GM12878 (cell line): ENCODE measurements around the gene LDLRAD4.

ENCODE experiments used
- EP300 ChIP-seq, 2 experiments: fragments of 150-350 bp in 1 of 2; IDR thresholded peaks; 2 replicates each; pipeline ENCODE4 v1.6.1; 2011 to 2012; ENCODE audit warnings: low read depth in 2 of 2, low read length in 2 of 2, borderline replicate concordance in 1 of 2, improper control_type of control experiment in 1 of 2, inconsistent platforms in 1 of 2; ENCODE audit not compliant: control insufficient read depth in 1 of 2
- EZH2 ChIP-seq: IDR thresholded peaks from 2 replicates; pipeline ENCODE4 v1.6.1; 2012; ENCODE audit warnings: low read depth, mild to moderate bottlenecking, control low read depth, inconsistent platforms, low read length, borderline replicate concordance; ENCODE audit not compliant: control insufficient read depth
- FOXM1 ChIP-seq: IDR thresholded peaks from 2 replicates; pipeline ENCODE4 v1.6.1; 2012; ENCODE audit warnings: low read depth, mild to moderate bottlenecking, inconsistent platforms, low read length, moderate library complexity
- RCOR1 ChIP-seq: conservative IDR thresholded peaks from 2 replicates; pipeline ENCODE4 v1.6.1; 2012; ENCODE audit warnings: low read depth, low read length, improper control_type of control experiment
- TAF1 ChIP-seq: IDR thresholded peaks from 2 replicates; pipeline ENCODE4 v1.6.1; 2011; ENCODE audit warnings: mild to moderate bottlenecking, low read depth, low read length, borderline replicate concordance
- TF ChIP-seq, protein P1 (sequence below), 3 experiments: IDR thresholded peaks in 2 of 3; conservative IDR thresholded peaks in 1 of 3; 2 replicates each; pipeline ENCODE4 v1.5.1; 2011; ENCODE audit warnings: low read depth in 3 of 3, low read length in 3 of 3, mild to moderate bottlenecking in 3 of 3, control low read depth in 2 of 3, moderate library complexity in 2 of 3, inconsistent platforms in 1 of 3, mixed read lengths in 1 of 3; ENCODE audit not compliant: control insufficient read depth in 2 of 3, insufficient read depth in 1 of 3; ENCODE audit errors: extremely low read depth in 1 of 3

DNA sequence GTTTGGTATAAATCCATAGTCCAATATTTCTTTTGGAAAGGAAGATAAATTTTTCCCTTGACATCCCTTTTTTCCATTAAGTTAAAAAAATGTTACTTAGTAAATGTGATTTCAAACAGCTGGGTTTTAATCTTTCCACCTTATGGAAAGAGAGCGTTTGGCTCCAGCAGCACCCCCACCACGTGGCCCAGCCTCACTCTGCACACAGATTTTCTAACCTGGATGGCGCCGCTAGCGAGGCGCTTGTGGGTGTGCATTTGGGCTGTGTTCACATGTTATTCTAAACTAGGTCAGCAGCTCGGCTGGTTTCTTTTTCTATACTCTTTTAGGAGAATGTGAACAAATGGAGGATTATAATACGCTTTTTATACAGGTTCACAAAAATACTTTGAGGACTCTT, 218.0 kb downstream of the LDLRAD4 start:
- no peak for TF ChIP-seq EP300 (IDR thresholded peaks at IDR 0.05; ENCODE audit: borderline replicate concordance in 1 of 2, control insufficient read depth in 1 of 2, low read depth in 2 of 2, low read length in 2 of 2)
- TF ChIP-seq RCOR1, result no peak
- TF ChIP-seq FOXM1, result no peak
- TF ChIP-seq, protein P1, sequence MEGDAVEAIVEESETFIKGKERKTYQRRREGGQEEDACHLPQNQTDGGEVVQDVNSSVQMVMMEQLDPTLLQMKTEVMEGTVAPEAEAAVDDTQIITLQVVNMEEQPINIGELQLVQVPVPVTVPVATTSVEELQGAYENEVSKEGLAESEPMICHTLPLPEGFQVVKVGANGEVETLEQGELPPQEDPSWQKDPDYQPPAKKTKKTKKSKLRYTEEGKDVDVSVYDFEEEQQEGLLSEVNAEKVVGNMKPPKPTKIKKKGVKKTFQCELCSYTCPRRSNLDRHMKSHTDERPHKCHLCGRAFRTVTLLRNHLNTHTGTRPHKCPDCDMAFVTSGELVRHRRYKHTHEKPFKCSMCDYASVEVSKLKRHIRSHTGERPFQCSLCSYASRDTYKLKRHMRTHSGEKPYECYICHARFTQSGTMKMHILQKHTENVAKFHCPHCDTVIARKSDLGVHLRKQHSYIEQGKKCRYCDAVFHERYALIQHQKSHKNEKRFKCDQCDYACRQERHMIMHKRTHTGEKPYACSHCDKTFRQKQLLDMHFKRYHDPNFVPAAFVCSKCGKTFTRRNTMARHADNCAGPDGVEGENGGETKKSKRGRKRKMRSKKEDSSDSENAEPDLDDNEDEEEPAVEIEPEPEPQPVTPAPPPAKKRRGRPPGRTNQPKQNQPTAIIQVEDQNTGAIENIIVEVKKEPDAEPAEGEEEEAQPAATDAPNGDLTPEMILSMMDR (IDR thresholded peaks at IDR 0.05 in 2 of 3, conservative IDR thresholded peaks at IDR 0.05 in 1 of 3; ENCODE audit: control insufficient read depth in 2 of 3, extremely low read depth in 1 of 3, insufficient read depth in 1 of 3, low read depth in 3 of 3, low read length in 3 of 3), result no peak
- no peak for TF ChIP-seq EZH2
- no peak for TF ChIP-seq TAF1
